SK-N-SH (cell line): ENCODE measurements around the gene ACACB. TPM values are rescaled to one million over a fixed set of nuclear protein-coding genes. Genes with fewer than 3 reads are reported as not detected.

Experiments
- CTCF ChIA-PET: fragments of 300-600, 350-600 bp; formaldehyde crosslinking; extraction: SDS; loops from one replicate; lab custom pipeline; 2021; lab: Yijun Ruan, JAX
- POLR2A ChIA-PET: fragments of 350-600 bp; sonication (Branson Sonifier 250); formaldehyde crosslinking; extraction: SDS; loops from one replicate; lab custom pipeline; 2020; ENCODE audit warnings: antibody characterized with exemption, inconsistent platforms; lab: Yijun Ruan, JAX
- DNase-seq: peaks from one replicate; pipeline ENCODE4 v3.0.0; 2012
- H2AFZ ChIP-seq: fragments of 200-600 bp; sonication (generic); 2 replicates; pipeline ENCODE4 v1.8.1; 2016; ENCODE audit warnings: antibody characterized with exemption, mild to moderate bottlenecking, low read depth
- H3F3A ChIP-seq: fragments of 200-600 bp; sonication (generic); replicated peaks from 2 replicates; pipeline ENCODE3; 2016; ENCODE audit warnings: antibody characterized with exemption, mild to moderate bottlenecking; ENCODE audit not compliant: insufficient read depth
- H3K27ac ChIP-seq, 2 experiments: fragments of 200-500 bp in 1 of 2; fragments of 200-600 bp in 1 of 2; sonication (Bioruptor generic) in 1 of 2; sonication (generic), shearing (Covaris generic) in 1 of 2; 2 replicates each; pipeline versions ENCODE4 v1.5.1 to v1.6.1; 2014 to 2016; ENCODE audit warnings: low read depth in 2 of 2, inconsistent platforms in 1 of 2, low read length in 1 of 2, mild to moderate bottlenecking in 1 of 2, mixed read lengths in 1 of 2
- H3K27me3 ChIP-seq: fragments of 200-600 bp; sonication (generic), shearing (Covaris generic); 2 replicates; pipeline ENCODE4 v1.6.1; 2016; ENCODE audit warnings: mixed run types; ENCODE audit not compliant: insufficient read depth
- H3K36me3 ChIP-seq, 2 experiments: fragments of 200-500 bp in 1 of 2; fragments of 200-600 bp in 1 of 2; sonication (Bioruptor generic) in 1 of 2; sonication (generic) in 1 of 2; replicated peaks in 1 of 2; 2 replicates each; pipeline versions ENCODE3 to v1.5.1; 2014 to 2016; ENCODE audit warnings: low read length in 1 of 2, mild to moderate bottlenecking in 1 of 2; ENCODE audit not compliant: insufficient read depth in 2 of 2, control insufficient read depth in 1 of 2
- H3K4me1 ChIP-seq, 2 experiments: fragments of 200-500 bp in 1 of 2; fragments of 200-600 bp in 1 of 2; sonication (Bioruptor generic) in 1 of 2; sonication (generic), shearing (Covaris generic) in 1 of 2; 2 replicates each; pipeline versions ENCODE4 v1.5.1 to v1.6.1; 2014 to 2016; ENCODE audit warnings: low read depth in 1 of 2, low read length in 1 of 2, mixed run types in 1 of 2; ENCODE audit not compliant: insufficient read depth in 2 of 2, control insufficient read depth in 1 of 2
- H3K4me2 ChIP-seq: fragments of 200-600 bp; sonication (generic), shearing (Covaris generic); 2 replicates; pipeline ENCODE4 v1.6.1; 2017; ENCODE audit warnings: mixed run types
- H3K4me3 ChIP-seq, 2 experiments: fragments of 200-500 bp in 1 of 2; fragments of 200-600 bp in 1 of 2; sonication (Bioruptor generic) in 1 of 2; sonication (generic), shearing (Covaris generic) in 1 of 2; 2 replicates each; pipeline versions ENCODE4 v1.5.1 to v1.8.1; 2014 to 2016; ENCODE audit warnings: low read depth in 2 of 2, inconsistent platforms in 1 of 2, low read length in 1 of 2, mild to moderate bottlenecking in 1 of 2, mixed read lengths in 1 of 2, moderate library complexity in 1 of 2
- H3K79me2 ChIP-seq: fragments of 200-600 bp; sonication (generic); 2 replicates; pipeline ENCODE4 v1.8.1; 2017; ENCODE audit warnings: mild to moderate bottlenecking; ENCODE audit not compliant: insufficient read depth
- H3K9ac ChIP-seq: fragments of 200-600 bp; sonication (generic); 2 replicates; pipeline ENCODE4 v1.6.1; 2017; ENCODE audit warnings: mixed run types
- H3K9me2 ChIP-seq: fragments of 200-600 bp; sonication (generic); 2 replicates; pipeline ENCODE4 v1.6.1; 2017; ENCODE audit warnings: mixed run types
- H3K9me3 ChIP-seq: fragments of 200-600 bp; sonication (generic); 2 replicates; pipeline ENCODE4 v1.6.1; 2017; ENCODE audit warnings: mixed run types, mild to moderate bottlenecking, moderate library complexity
- H4K20me1 ChIP-seq: fragments of 200-600 bp; sonication (generic); 2 replicates; pipeline ENCODE4 v1.6.1; 2017; ENCODE audit warnings: mild to moderate bottlenecking, mixed run types; ENCODE audit not compliant: insufficient read depth
- CHD2 ChIP-seq: fragments of 150-350 bp; IDR thresholded peaks from 2 replicates; pipeline ENCODE4 v1.6.1; 2018; ENCODE audit warnings: low read length; ENCODE audit not compliant: partially characterized antibody
- CTCF ChIP-seq: fragments of 200-600 bp; sonication (generic); IDR thresholded peaks from 2 replicates; pipeline ENCODE4 v1.6.1; 2017; ENCODE audit warnings: antibody characterized with exemption, mild to moderate bottlenecking, moderate library complexity
- ELF1 ChIP-seq: IDR thresholded peaks from 2 replicates; pipeline ENCODE4 v1.4.0; 2012
- EP300 ChIP-seq, 2 experiments: IDR thresholded peaks; 2 replicates each; pipeline versions ENCODE4 v1.4.0 to v1.6.1; 2012; ENCODE audit warnings: borderline replicate concordance in 1 of 2, low read depth in 1 of 2, low read length in 1 of 2
- EZH2phosphoT487 ChIP-seq: fragments of 200-600 bp; sonication (generic); IDR thresholded peaks from 2 replicates; pipeline ENCODE4 v1.6.1; 2017; ENCODE audit warnings: low read depth, mixed run types, mild to moderate bottlenecking, antibody characterized with exemption, moderate library complexity, borderline replicate concordance
- FOXM1 ChIP-seq: IDR thresholded peaks from 2 replicates; pipeline ENCODE4 v1.4.0; 2012; ENCODE audit warnings: low read depth, mild to moderate bottlenecking
- GATA2 ChIP-seq: sonication (generic); formaldehyde crosslinking; IDR thresholded peaks from 2 replicates; pipeline ENCODE4 v1.5.0; 2020; ENCODE audit warnings: mild to moderate bottlenecking, missing genetic modification reagents
- MAX ChIP-seq: IDR thresholded peaks from 2 replicates; pipeline ENCODE4 v1.4.0; 2012; ENCODE audit warnings: low read depth
- MEF2A ChIP-seq: IDR thresholded peaks from 2 replicates; pipeline ENCODE4 v1.4.0; 2012; ENCODE audit warnings: low read depth, borderline replicate concordance
- RAD21 ChIP-seq: IDR thresholded peaks from 2 replicates; pipeline ENCODE4 v1.6.1; 2012; ENCODE audit warnings: mild to moderate bottlenecking, low read length
- REST ChIP-seq: IDR thresholded peaks from 2 replicates; pipeline ENCODE4 v1.6.1; 2012; ENCODE audit warnings: mild to moderate bottlenecking, low read depth, low read length, moderate library complexity
- RFX5 ChIP-seq: IDR thresholded peaks from 2 replicates; pipeline ENCODE4 v1.6.1; 2012; ENCODE audit warnings: mild to moderate bottlenecking, improper control_type of control experiment, low read length
- RXRA ChIP-seq: IDR thresholded peaks from 2 replicates; pipeline ENCODE4 v1.4.0; 2012; ENCODE audit warnings: low read depth, mild to moderate bottlenecking, borderline replicate concordance
- SMC3 ChIP-seq: IDR thresholded peaks from 2 replicates; pipeline ENCODE4 v1.6.1; 2012; ENCODE audit warnings: low read depth, low read length, improper control_type of control experiment
- TAF1 ChIP-seq: IDR thresholded peaks from 2 replicates; pipeline ENCODE4 v1.6.1; 2012; ENCODE audit warnings: low read depth, mild to moderate bottlenecking, low read length, moderate library complexity, borderline replicate concordance
- USF1 ChIP-seq: IDR thresholded peaks from 2 replicates; pipeline ENCODE4 v1.4.0; 2012; ENCODE audit warnings: low read depth, borderline replicate concordance
- USF2 ChIP-seq: fragments of 150-350 bp; IDR thresholded peaks from 2 replicates; pipeline ENCODE4 v1.6.1; 2017; ENCODE audit warnings: antibody characterized with exemption, low read length, low read depth, borderline replicate concordance
- ZBTB33 ChIP-seq: IDR thresholded peaks from 2 replicates; pipeline ENCODE4 v1.4.0; 2012; ENCODE audit warnings: low read depth, borderline replicate concordance
- WGBS: methylation state at CpG from one replicate; pipeline ENCODE4 v1.1.6; 2017; ENCODE audit warnings: low lambda C conversion rate; 5-methylcytosine and 5-hydroxymethylcytosine counted together
- polyA plus RNA-seq, 3 experiments: library from polyadenylated mRNA; depleted of rRNA; stranded (reverse); fragments of >200 nt; gene quantifications; 2 replicates each; pipeline ENCODE4 v1.2.3, GENCODE V29; 2012

Gene ACACB
- polyA plus RNA-seq, 1 of the 3 experiments (the other 2 are of a cell fraction): 6.1 TPM

- no peak overlapping the region for H3K4me3 ChIP-seq
- H3K9me3 ChIP-seq: no peaks in the 10 kb centered on the region
- peaks cover under 1% of the 10 kb centered on the region in 2 experiments; a peak in 1 of 4 replicates for H3K4me1 ChIP-seq
- peaks cover under 1% of the 10 kb centered on the region; the same call in 1 of the 2 replicates for H3K79me2 ChIP-seq
- H3K36me3 ChIP-seq: peaks cover 38 to 50% of the 10 kb centered on the region in 2 experiments
- H3K9me2 ChIP-seq: no peaks in the 10 kb centered on the region
- CTCF ChIA-PET: no interaction called here
- peaks cover 13% of the 10 kb centered on the region for H3F3A ChIP-seq
- 90% methylated on average over 5 of the region's 5 CpGs for WGBS
- no peak overlapping the region for H3K4me2 ChIP-seq
- no peak overlapping the region for H2AFZ ChIP-seq
- H3K27ac ChIP-seq: no peak overlapping the region
- POLR2A ChIA-PET: no interaction called here
- no peak overlapping the region for H3K9ac ChIP-seq
- H4K20me1 ChIP-seq: no peaks in the 10 kb centered on the region
- TF ChIP-seq REST (no peak), RAD21 (no peak), GATA2 (CRISPR knock-in tag) (no peak), EZH2phosphoT487 (no peak), MEF2A (no peak), EP300 (IDR thresholded peaks at IDR 0.05; ENCODE audit: borderline replicate concordance in 1 of 2, low read depth in 1 of 2, low read length in 1 of 2) (no peak), SMC3 (no peak), ELF1 (no peak), FOXM1 (no peak), ZBTB33 (no peak), CTCF (no peak), MAX (no peak), CHD2 (no peak), USF2 (no peak), RFX5 (no peak), USF1 (no peak), TAF1 (no peak), RXRA (no peak)
- no peak for DNase-seq
- H3K27me3 ChIP-seq: no peaks in the 10 kb centered on the region
Observed at GRCh38 chr12:109105176-109105575, 11.2 kb upstream of the ACACB start.
